ENCODE measurements around the gene CLCNKB.
A peak's percentile ranks its signal among the peaks of the same experiment; 100 is the strongest.
"Not testable (repeated sequence)": the region's sequence is repeated elsewhere in the genome, so short reads cannot be mapped to it uniquely, and the experiment has no call there.

Gene CLCNKB

GRCh38 chr1:16015960-16016901 is 27.4 kb upstream of the CLCNKB start:
- DNase-seq = no peak

- no peak for DNase-seq
Observed at GRCh38 chr1:16017076-16017460, 26.5 kb upstream of the CLCNKB start.

GRCh38 chr1:16017461-16018303 is 25.9 kb upstream of the CLCNKB start, which contains the start of gene HSPB7:
Gene HSPB7, minus strand, starts transcription at chr1:16018043. Its CDS starts 80 bp downstream, at chr1:16017963.
- DNase-seq = no peak

- no peak for DNase-seq
Observed at GRCh38 chr1:16018308-16018707, 25.3 kb upstream of the CLCNKB start.

GRCh38 chr1:16018749-16019643 is 24.6 kb upstream of the CLCNKB start:
- no peak for DNase-seq

GRCh38 chr1:16019644-16020277 is 23.8 kb upstream of the CLCNKB start:
- no peak for DNase-seq

- DNase-seq = no peak
Observed at GRCh38 chr1:16020325-16020724, 23.3 kb upstream of the CLCNKB start.

GRCh38 chr1:16020878-16021277 is 22.7 kb upstream of the CLCNKB start:
- DNase-seq = not testable (repeated sequence)

GRCh38 chr1:16021681-16022080 is 21.9 kb upstream of the CLCNKB start, which contains the start of gene CLCNKA:
Gene CLCNKA, plus strand, starts transcription at chr1:16022036. Its CDS starts 584 bp downstream, at chr1:16022620.
- no peak for DNase-seq

GRCh38 chr1:16022393-16022792 is 21.2 kb upstream of the CLCNKB start:
- DNase-seq = no peak

GRCh38 chr1:16023050-16023653 is 20.4 kb upstream of the CLCNKB start:
- no peak for DNase-seq

- DNase-seq = not testable (repeated sequence)
Observed at GRCh38 chr1:16026302-16026701, 17.3 kb upstream of the CLCNKB start.

- DNase-seq = peak; percentile 44
Observed at GRCh38 chr1:16026723-16027484, 16.7 kb upstream of the CLCNKB start.

- DNase-seq = no peak
Observed at GRCh38 chr1:16028237-16029002, 15.2 kb upstream of the CLCNKB start.

GRCh38 chr1:16029003-16029268 is 14.6 kb upstream of the CLCNKB start:
- DNase-seq = not testable (repeated sequence)

- DNase-seq = no peak
Observed at GRCh38 chr1:16029288-16029687, 14.3 kb upstream of the CLCNKB start.

- no peak for DNase-seq
Observed at GRCh38 chr1:16031551-16031950, 12.0 kb upstream of the CLCNKB start.

- peak; percentile 77 for DNase-seq
Observed at GRCh38 chr1:16032388-16033102, 11.0 kb upstream of the CLCNKB start.

- DNase-seq = not testable (repeated sequence)
Observed at GRCh38 chr1:16033103-16033632, 10.4 kb upstream of the CLCNKB start.
